GM08714 (cell line): ENCODE data around the gene ZNF667.
A peak's percentile ranks its signal among the peaks of the same experiment; 100 is the strongest.

ENCODE experiments used
- H3K4me3 ChIP-seq: fragments of 200-500 bp; sonication (Bioruptor generic); 2 replicates; pipeline ENCODE4 v1.5.1; 2014; ENCODE audit warnings: mild to moderate bottlenecking, low read length, inconsistent platforms
- ZNF274 ChIP-seq: IDR thresholded peaks from 2 replicates; pipeline ENCODE4 v1.6.1; 2012; ENCODE audit warnings: mild to moderate bottlenecking, low read depth, low read length

Gene ZNF667

GRCh38 chr19:56404705-56405056, 72.5 kb downstream of the ZNF667 start:
- no peak for TF ChIP-seq ZNF274
- peak overlapping the region; percentile 91 for H3K4me3 ChIP-seq

- no peak for TF ChIP-seq ZNF274
- H3K4me3 ChIP-seq: peak within 1 kb of the TSS; percentile 91
Measured at GRCh38 chr19:56403764-56404704, 73.1 kb downstream of the ZNF667 start, which contains the start of gene ZNF583. Gene ZNF583 (plus strand): TSS chr19:56404332. CDS start chr19:56407115, 2,783 bp downstream.

DNA sequence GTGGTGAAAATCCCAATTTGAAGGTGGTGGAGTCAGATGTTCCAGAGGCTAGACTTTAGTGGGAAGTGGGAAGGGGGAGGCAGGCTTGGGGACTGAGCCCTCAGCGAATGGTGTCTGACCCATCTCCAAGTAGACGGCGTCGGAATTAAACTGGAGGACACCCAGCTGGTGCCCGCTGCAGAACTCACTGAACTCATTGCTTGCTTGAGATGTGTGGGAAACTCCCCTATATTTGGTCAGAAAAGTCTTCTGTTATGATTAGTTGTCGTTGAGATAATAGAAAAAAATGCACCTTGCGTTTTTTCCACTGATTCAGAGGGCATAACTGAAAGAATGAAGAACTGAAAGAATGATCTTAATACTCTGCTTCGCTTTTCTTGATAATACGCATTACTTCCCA, 73.9 kb downstream of the ZNF667 start:
- no peak for TF ChIP-seq ZNF274
- H3K4me3 ChIP-seq: peak overlapping the region; percentile 91

DNA sequence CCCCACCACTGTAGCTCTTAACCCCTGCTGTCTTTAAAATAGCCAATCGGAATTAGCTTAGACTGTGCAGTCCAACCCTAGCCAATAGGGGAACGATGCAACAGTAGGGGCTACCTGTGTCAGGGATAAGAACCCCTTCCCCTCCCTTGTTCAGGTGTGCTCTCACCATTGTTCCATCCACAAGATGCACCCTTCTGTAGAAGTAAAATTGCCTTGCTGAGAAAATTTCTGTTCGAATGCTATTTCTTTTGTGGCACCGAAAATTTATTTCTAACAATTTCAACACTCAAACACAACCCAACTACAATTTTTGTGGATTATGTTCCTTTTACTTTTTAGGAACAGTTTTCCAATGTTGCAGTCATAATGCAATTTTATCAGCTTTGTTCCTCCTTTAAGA, 76.7 kb downstream of the ZNF667 start:
- H3K4me3 ChIP-seq: no peak overlapping the region
- TF ChIP-seq ZNF274: no peak

- H3K4me3 ChIP-seq: no peak overlapping the region
- no peak for TF ChIP-seq ZNF274
Measured at GRCh38 chr19:56398809-56399208, 78.3 kb downstream of the ZNF667 start.

GRCh38 chr19:56393119-56394012, 83.8 kb downstream of the ZNF667 start, which contains the start of gene ZNF582:
Gene ZNF582 (minus strand): TSS chr19:56393534. CDS start chr19:56391752, 1,782 bp downstream.
- no peak for TF ChIP-seq ZNF274
- H3K4me3 ChIP-seq: peak within 1 kb of the TSS; percentile 74
